ENCODE measurements around the gene MCRIP2. TPM values are rescaled to one million over a fixed set of nuclear protein-coding genes. Genes with fewer than 3 reads are reported as not detected.

MCRIP2 gene
- total RNA-seq: 14.8 and 16.0 TPM in 2 replicates

- peak; percentile 81 for DNase-seq (ENCODE audit: low read depth)
- peak within 1 kb of the TSS; percentile 81 for H3K4me3 ChIP-seq (ENCODE audit: low read depth, low read length)
- TF ChIP-seq CTCF (IDR thresholded peaks at IDR 0.05; ENCODE audit: insufficient read depth, low read depth, low read length): no peak
Measured at GRCh38 chr16:641326-642188, at the start of gene MCRIP2. Gene MCRIP2, plus strand, starts transcription at chr16:641828. Its CDS starts 164 bp downstream, at chr16:641992.

DNA sequence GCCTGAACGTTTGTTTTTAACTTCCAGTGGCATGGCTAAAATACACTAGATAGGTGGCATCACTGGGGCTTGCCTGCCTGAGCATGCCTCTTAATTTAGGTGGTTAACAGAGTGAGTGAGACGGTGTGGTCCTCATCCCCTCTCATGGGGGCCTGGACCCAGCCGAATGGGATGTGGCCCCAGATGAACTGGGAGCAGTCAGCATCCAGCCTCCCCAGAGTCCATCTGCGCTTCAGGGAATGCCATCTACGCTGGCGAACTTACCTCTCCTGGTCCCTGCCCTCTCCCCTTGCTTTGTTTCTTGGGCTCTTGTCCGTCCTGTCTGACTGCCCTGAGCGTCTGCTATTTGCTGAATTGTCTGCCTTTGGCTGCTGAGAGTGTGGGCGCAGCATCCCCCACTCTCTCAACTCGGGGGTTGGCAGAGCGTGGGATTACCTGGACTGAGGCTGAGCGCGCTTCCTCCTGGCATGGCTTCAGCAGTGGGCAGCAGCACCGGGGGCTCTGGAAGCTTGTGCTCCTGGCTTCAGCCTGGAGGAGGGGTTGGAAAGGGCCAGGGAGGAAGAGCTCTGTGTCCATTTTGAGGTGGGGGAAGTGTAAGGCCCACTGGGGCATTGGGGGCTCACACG lies 49.6 kb upstream of the MCRIP2 start:
- no peak overlapping the region for H3K4me3 ChIP-seq (ENCODE audit: low read depth, low read length)
- no peak for TF ChIP-seq CTCF (IDR thresholded peaks at IDR 0.05; ENCODE audit: insufficient read depth, low read depth, low read length)

DNA sequence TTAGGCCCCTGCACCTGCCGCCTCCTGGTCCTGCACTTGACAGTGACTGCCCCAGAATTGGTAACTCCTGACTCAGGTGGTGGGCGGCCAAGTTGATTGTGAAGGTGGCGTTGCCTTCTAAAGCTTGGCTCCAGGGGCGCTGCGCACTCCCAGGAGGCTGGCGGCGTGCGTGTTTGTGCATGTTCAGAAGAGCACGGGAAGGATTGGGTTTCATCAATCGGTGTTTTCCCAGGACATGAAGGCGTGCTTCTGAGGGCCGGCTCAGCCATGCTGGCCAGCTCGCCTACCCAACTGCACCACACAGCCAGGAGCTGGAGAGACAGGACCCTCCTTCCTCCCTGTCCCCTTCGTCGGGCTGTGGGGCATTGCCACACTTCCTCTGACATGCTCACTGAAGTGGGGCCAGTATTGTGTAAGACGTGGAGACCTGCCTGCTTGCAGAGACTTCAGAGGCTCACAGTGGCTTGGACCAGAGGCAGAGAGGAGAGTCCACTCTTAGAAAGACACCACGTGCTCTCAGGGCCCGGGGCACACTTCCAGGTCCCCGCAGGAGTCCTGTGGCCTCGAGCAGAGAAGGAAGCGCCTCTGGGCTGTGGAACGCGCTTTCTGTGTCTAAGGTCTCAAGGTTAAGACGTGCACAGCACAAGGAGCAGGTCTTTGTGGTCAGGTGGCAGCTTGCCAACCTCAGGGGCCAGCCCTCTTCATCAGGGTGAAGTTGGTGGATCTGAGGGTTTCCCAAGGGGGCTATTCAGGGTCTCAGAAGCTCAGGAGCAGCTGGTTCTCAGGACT lies 48.9 kb upstream of the MCRIP2 start:
- TF ChIP-seq CTCF (IDR thresholded peaks at IDR 0.05; ENCODE audit: insufficient read depth, low read depth, low read length): no peak
- H3K4me3 ChIP-seq (ENCODE audit: low read depth, low read length): no peak overlapping the region
- DNase-seq (ENCODE audit: low read depth): peak; percentile 40

More for the DNA sequence above, 49.6 kb upstream of the MCRIP2 start:
- no peak for DNase-seq (ENCODE audit: low read depth)

DNA sequence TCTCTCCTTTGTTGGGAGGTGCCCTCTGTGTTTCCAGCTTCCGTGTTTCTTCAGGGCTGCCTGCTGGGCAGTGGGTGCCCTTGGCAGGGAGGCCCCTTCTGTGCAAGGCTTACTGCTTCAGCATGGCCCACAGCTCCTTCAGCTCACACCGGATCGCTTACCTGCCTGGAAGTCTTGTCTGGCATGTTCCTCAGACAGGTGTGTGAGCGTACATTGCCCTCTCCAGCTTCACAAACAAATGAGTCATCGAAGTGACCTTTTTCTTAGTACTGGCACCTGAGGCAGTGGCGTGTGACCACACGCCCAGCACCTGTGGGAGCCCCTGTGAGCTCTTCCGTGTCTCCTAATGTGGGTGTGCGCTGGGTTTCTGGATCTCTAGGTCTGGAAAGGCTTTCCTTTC lies 48.2 kb upstream of the MCRIP2 start:
- no peak for DNase-seq (ENCODE audit: low read depth)

DNA sequence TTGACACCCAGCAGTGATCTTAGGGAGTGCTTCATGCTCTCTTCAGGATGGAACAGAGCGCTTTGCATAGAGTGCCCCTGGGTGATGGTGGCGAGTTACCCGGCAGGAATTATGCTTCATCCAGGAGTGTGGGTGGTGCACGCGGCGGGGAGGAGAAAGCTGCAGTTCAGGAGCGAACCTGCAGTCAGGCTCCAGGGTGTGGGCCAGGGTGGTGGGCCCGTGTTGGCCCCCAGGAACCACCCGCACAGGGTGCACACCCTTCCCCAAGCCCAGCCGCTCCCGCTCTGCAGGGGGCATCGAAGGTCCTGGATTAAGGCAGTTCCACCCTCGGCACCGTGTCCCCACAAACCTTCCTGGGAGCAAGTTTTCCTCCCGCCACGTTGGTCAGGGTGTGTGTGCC lies 47.8 kb upstream of the MCRIP2 start:
- DNase-seq (ENCODE audit: low read depth): no peak
- H3K4me3 ChIP-seq (ENCODE audit: low read depth, low read length): no peak overlapping the region
- TF ChIP-seq CTCF (IDR thresholded peaks at IDR 0.05; ENCODE audit: insufficient read depth, low read depth, low read length): no peak

More for the DNA sequence above, 48.2 kb upstream of the MCRIP2 start:
- TF ChIP-seq CTCF (IDR thresholded peaks at IDR 0.05; ENCODE audit: insufficient read depth, low read depth, low read length): no peak
- H3K4me3 ChIP-seq (ENCODE audit: low read depth, low read length): no peak overlapping the region

GRCh38 chr16:595094-595528 lies 46.5 kb upstream of the MCRIP2 start:
- no peak overlapping the region for H3K4me3 ChIP-seq (ENCODE audit: low read depth, low read length)
- no peak for TF ChIP-seq CTCF (IDR thresholded peaks at IDR 0.05; ENCODE audit: insufficient read depth, low read depth, low read length)
- no peak for DNase-seq (ENCODE audit: low read depth)

Data from fibroblast of villous mesenchyme (primary cell).